GM23338 (cell line): Measurements from ENCODE around the gene GPR35. TPM values are rescaled to one million over a fixed set of nuclear protein-coding genes. Genes with fewer than 3 reads are reported as not detected.
A peak's percentile ranks its signal among the peaks of the same experiment; 100 is the strongest.

Experiments used
- ATAC-seq: fragments of 200-7000 bp; cut with Tn5 transposase; 3 replicates; pipeline ENCODE4 v1.9.1; 2020
- DNase-seq: peaks from one replicate; pipeline ENCODE4 v3.0.0-alpha.2; 2015; ENCODE audit warnings: low spot score
- H2AFZ ChIP-seq: fragments of 200-600 bp; sonication (generic); 2 replicates; pipeline ENCODE4 v1.8.0; 2016; ENCODE audit warnings: antibody characterized with exemption, mild to moderate bottlenecking, moderate library complexity
- H3F3A ChIP-seq: fragments of 200-600 bp; sonication (generic); replicated peaks from 2 replicates; pipeline ENCODE4 v1.8.0; 2017; ENCODE audit warnings: antibody characterized with exemption, mixed run types, low read depth
- H3K27ac ChIP-seq: fragments of 200-600 bp; sonication (generic); 2 replicates; pipeline ENCODE4 v1.6.1; 2016; ENCODE audit warnings: low read depth
- H3K27me3 ChIP-seq: fragments of 200-600 bp; sonication (generic); 2 replicates; pipeline ENCODE4 v1.8.0; 2016; ENCODE audit warnings: mild to moderate bottlenecking, mixed run types, moderate library complexity; ENCODE audit not compliant: insufficient read depth
- H3K36me3 ChIP-seq: fragments of 200-600 bp; sonication (generic); 2 replicates; pipeline ENCODE4 v1.8.0; 2016; ENCODE audit warnings: mild to moderate bottlenecking; ENCODE audit not compliant: insufficient read depth
- H3K4me1 ChIP-seq: fragments of 200-600 bp; sonication (generic); 2 replicates; pipeline ENCODE4 v1.8.0; 2016; ENCODE audit warnings: mild to moderate bottlenecking, moderate library complexity; ENCODE audit not compliant: insufficient read depth
- H3K4me2 ChIP-seq: fragments of 200-600 bp; sonication (generic); 2 replicates; pipeline ENCODE4 v1.7.1; 2017; ENCODE audit warnings: mixed run types
- H3K4me3 ChIP-seq: fragments of 200-600 bp; sonication (generic); 2 replicates; pipeline ENCODE4 v1.6.1; 2016; ENCODE audit warnings: mixed run types
- H3K79me2 ChIP-seq: fragments of 200-600 bp; sonication (generic); replicated peaks from 2 replicates; pipeline ENCODE4 v1.8.0; 2017; ENCODE audit warnings: mild to moderate bottlenecking; ENCODE audit not compliant: insufficient read depth
- H3K9me2 ChIP-seq: fragments of 200-600 bp; sonication (generic); 2 replicates; pipeline ENCODE4 v1.8.0; 2017; ENCODE audit not compliant: insufficient read depth
- H4K20me1 ChIP-seq: fragments of 200-600 bp; sonication (generic); replicated peaks from 2 replicates; pipeline ENCODE4 v1.8.0; 2017; ENCODE audit warnings: mild to moderate bottlenecking; ENCODE audit not compliant: insufficient read depth
- H3K27ac Mint-ChIP-seq: 2 replicates; pipeline ENCODE4 v1.8.0; 2020; ENCODE audit warnings: inconsistent platforms, mild to moderate bottlenecking, moderate library complexity, mixed read lengths
- H3K27me3 Mint-ChIP-seq: 3 replicates; pipeline ENCODE4 v1.8.0; 2022; ENCODE audit warnings: low read depth, mild to moderate bottlenecking, moderate library complexity, mixed read lengths, inconsistent platforms; ENCODE audit not compliant: insufficient read depth, poor library complexity
- H3K36me3 Mint-ChIP-seq: 3 replicates; pipeline ENCODE4 v1.8.0; 2021; ENCODE audit warnings: low read depth, mild to moderate bottlenecking, inconsistent platforms, moderate library complexity, mixed read lengths
- H3K4me1 Mint-ChIP-seq: 3 replicates; pipeline ENCODE4 v1.8.0; 2020; ENCODE audit warnings: mild to moderate bottlenecking, inconsistent platforms, mixed read lengths
- H3K4me3 Mint-ChIP-seq: 3 replicates; pipeline ENCODE4 v1.8.0; 2021; ENCODE audit warnings: moderate library complexity, mild to moderate bottlenecking, inconsistent platforms, mixed read lengths
- H3K9me3 Mint-ChIP-seq: 3 replicates; pipeline ENCODE4 v1.8.0; 2020; ENCODE audit warnings: moderate library complexity, mild to moderate bottlenecking, inconsistent platforms, mixed read lengths
- CREB1 ChIP-seq: fragments of 250-450 bp; sonication (Bioruptor Pico); IDR thresholded peaks from 2 replicates; pipeline ENCODE4 v1.5.0; 2020; ENCODE audit warnings: low read depth, mild to moderate bottlenecking, moderate library complexity
- CTCF ChIP-seq, 2 experiments: fragments of 200-600 bp in 1 of 2; sonication (generic) in 1 of 2; conservative IDR thresholded peaks; 2 replicates each; pipeline versions ENCODE4 v1.5.1 to v1.6.1; 2016 to 2017; ENCODE audit warnings: antibody characterized with exemption in 2 of 2, low read depth in 2 of 2, mild to moderate bottlenecking in 2 of 2, moderate library complexity in 1 of 2
- ETS1 ChIP-seq: IDR thresholded peaks from 2 replicates; pipeline ENCODE4 v1.6.1; 2016; ENCODE audit warnings: antibody characterized with exemption
- EZH2phosphoT487 ChIP-seq: fragments of 200-600 bp; sonication (generic); IDR thresholded peaks from one replicate; pipeline ENCODE4 v1.8.1; 2018; ENCODE audit warnings: antibody characterized with exemption; ENCODE audit not compliant: unreplicated experiment
- JUNB ChIP-seq: IDR thresholded peaks from one replicate; pipeline ENCODE4 v1.6.1; 2016; ENCODE audit warnings: antibody characterized with exemption; ENCODE audit not compliant: unreplicated experiment
- NANOG ChIP-seq: IDR thresholded peaks from 2 replicates; pipeline ENCODE4 v1.6.1; 2016; ENCODE audit warnings: antibody characterized with exemption, borderline replicate concordance
- STAT1 ChIP-seq: IDR thresholded peaks from one replicate; pipeline ENCODE4 v1.6.1; 2016; ENCODE audit warnings: antibody characterized with exemption; ENCODE audit not compliant: unreplicated experiment
- ZNF331 ChIP-seq: fragments of 250-450 bp; sonication (Bioruptor Pico); IDR thresholded peaks from 2 replicates; pipeline ENCODE4 v1.5.0; 2020; ENCODE audit warnings: low read depth, mild to moderate bottlenecking, moderate library complexity
- long read RNA-seq: library from polyadenylated mRNA; unstranded; transcript quantifications from one replicate; pipeline ENCODE4 v2.0.0, GENCODE V29; 2020; ENCODE audit not compliant: unreplicated experiment
- polyA plus RNA-seq: library from polyadenylated mRNA; unstranded; fragments of >200 nt; fragmentation: Nextera tagmentation; extraction: Ambion mirVana; gene quantifications from 2 replicates; pipeline ENCODE4 v1.2.1, GENCODE V29; 2016
- total RNA-seq: library from RNA; depleted of rRNA; stranded (reverse); fragments of >200 nt; shearing (Covaris generic); gene quantifications from 2 replicates; pipeline ENCODE4 v1.2.3, GENCODE V29; 2014; rRNA removed
- TF ChIP-seq, protein P1 (sequence below): IDR thresholded peaks from one replicate; pipeline ENCODE4 v1.6.1; 2018; ENCODE audit warnings: antibody characterized with exemption; ENCODE audit not compliant: unreplicated experiment
- TF ChIP-seq, protein P2 (sequence below): fragments of 250-450 bp; sonication (Bioruptor Pico); IDR thresholded peaks from 2 replicates; pipeline ENCODE4 v1.5.0; 2020; ENCODE audit warnings: mild to moderate bottlenecking, moderate library complexity

GPR35 gene
- total RNA-seq (0.39 TPM in 1 of 2 replicates, not detected in the other), polyA plus RNA-seq (0.21 TPM in 1 of 2 replicates, not detected in the other)
- long read RNA-seq, result 0 reads

DNA sequence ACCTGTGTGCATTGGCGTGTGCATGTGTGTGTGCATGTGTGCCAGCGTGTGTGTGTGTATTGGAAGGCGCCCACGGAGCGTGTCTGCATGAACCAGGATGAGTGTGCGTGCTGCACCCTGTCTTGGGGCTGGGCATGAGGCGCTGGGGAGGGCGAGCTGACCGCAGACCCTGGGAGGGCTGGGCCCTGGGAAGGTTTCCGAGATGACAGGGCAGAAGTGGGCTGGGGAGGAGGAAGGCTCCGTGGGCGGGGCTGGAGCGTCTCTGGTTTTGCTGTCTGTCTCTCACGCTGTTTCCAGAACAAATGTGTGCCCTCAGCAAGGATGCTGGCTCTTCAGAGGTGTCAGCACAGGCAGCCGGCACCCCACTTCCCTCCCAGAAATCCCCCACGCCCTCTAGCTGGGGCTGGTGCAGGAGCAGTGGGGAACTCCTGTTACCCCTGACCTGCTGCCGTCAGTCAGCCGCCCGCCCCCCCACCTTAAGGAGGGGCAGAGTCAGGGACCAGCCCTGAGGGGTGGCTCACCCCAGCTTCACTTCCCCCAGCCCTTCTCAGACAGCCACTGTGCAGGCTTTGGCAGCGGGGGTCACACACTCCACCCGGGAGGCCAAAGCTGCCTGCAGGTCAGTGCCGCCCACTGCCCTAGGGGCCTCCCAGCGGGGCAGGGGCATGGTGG lies at the start of gene GPR35:
Gene GPR35 (plus strand): TSS at position 531 of the 672 bp plus-strand sequence. CDS start 4,473 bp downstream, outside the sequence.
- no peaks in the 10 kb centered on the region for H3K4me1 ChIP-seq
- no peak within 1 kb of the TSS for H3K4me3 ChIP-seq
- Mint-ChIP-seq H3K27ac (no peak within 1 kb of the TSS), H3K9me3 (no peaks in the 10 kb centered on the region), H3K27me3 (peaks cover 9% of the 10 kb centered on the region), H3K4me1 (peaks cover 10% of the 10 kb centered on the region; the same call in 2 of the 3 replicates), H3K36me3 (no peaks in the 10 kb centered on the region), H3K4me3 (no peak within 1 kb of the TSS)
- no peak for DNase-seq
- H3K36me3 ChIP-seq, result no peaks in the 10 kb centered on the region
- H2AFZ ChIP-seq, result no peak within 1 kb of the TSS
- no peaks in the 10 kb centered on the region for H3K9me2 ChIP-seq
- H3K27ac ChIP-seq, result no peak within 1 kb of the TSS
- H4K20me1 ChIP-seq, result no peaks in the 10 kb centered on the region
- H3F3A ChIP-seq, result no peaks in the 10 kb centered on the region
- H3K27me3 ChIP-seq, result no peaks in the 10 kb centered on the region
- no peaks in the 10 kb centered on the region for H3K79me2 ChIP-seq
- no peak for TF ChIP-seq JUNB
- TF ChIP-seq, protein P1, sequence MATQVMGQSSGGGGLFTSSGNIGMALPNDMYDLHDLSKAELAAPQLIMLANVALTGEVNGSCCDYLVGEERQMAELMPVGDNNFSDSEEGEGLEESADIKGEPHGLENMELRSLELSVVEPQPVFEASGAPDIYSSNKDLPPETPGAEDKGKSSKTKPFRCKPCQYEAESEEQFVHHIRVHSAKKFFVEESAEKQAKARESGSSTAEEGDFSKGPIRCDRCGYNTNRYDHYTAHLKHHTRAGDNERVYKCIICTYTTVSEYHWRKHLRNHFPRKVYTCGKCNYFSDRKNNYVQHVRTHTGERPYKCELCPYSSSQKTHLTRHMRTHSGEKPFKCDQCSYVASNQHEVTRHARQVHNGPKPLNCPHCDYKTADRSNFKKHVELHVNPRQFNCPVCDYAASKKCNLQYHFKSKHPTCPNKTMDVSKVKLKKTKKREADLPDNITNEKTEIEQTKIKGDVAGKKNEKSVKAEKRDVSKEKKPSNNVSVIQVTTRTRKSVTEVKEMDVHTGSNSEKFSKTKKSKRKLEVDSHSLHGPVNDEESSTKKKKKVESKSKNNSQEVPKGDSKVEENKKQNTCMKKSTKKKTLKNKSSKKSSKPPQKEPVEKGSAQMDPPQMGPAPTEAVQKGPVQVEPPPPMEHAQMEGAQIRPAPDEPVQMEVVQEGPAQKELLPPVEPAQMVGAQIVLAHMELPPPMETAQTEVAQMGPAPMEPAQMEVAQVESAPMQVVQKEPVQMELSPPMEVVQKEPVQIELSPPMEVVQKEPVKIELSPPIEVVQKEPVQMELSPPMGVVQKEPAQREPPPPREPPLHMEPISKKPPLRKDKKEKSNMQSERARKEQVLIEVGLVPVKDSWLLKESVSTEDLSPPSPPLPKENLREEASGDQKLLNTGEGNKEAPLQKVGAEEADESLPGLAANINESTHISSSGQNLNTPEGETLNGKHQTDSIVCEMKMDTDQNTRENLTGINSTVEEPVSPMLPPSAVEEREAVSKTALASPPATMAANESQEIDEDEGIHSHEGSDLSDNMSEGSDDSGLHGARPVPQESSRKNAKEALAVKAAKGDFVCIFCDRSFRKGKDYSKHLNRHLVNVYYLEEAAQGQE, result no peak
- no peak for TF ChIP-seq NANOG
- no peak for TF ChIP-seq CTCF (conservative IDR thresholded peaks at IDR 0.05; ENCODE audit: low read depth in 2 of 2)
- TF ChIP-seq ETS1, result no peak
- no peak for TF ChIP-seq CREB1
- TF ChIP-seq, protein P2, sequence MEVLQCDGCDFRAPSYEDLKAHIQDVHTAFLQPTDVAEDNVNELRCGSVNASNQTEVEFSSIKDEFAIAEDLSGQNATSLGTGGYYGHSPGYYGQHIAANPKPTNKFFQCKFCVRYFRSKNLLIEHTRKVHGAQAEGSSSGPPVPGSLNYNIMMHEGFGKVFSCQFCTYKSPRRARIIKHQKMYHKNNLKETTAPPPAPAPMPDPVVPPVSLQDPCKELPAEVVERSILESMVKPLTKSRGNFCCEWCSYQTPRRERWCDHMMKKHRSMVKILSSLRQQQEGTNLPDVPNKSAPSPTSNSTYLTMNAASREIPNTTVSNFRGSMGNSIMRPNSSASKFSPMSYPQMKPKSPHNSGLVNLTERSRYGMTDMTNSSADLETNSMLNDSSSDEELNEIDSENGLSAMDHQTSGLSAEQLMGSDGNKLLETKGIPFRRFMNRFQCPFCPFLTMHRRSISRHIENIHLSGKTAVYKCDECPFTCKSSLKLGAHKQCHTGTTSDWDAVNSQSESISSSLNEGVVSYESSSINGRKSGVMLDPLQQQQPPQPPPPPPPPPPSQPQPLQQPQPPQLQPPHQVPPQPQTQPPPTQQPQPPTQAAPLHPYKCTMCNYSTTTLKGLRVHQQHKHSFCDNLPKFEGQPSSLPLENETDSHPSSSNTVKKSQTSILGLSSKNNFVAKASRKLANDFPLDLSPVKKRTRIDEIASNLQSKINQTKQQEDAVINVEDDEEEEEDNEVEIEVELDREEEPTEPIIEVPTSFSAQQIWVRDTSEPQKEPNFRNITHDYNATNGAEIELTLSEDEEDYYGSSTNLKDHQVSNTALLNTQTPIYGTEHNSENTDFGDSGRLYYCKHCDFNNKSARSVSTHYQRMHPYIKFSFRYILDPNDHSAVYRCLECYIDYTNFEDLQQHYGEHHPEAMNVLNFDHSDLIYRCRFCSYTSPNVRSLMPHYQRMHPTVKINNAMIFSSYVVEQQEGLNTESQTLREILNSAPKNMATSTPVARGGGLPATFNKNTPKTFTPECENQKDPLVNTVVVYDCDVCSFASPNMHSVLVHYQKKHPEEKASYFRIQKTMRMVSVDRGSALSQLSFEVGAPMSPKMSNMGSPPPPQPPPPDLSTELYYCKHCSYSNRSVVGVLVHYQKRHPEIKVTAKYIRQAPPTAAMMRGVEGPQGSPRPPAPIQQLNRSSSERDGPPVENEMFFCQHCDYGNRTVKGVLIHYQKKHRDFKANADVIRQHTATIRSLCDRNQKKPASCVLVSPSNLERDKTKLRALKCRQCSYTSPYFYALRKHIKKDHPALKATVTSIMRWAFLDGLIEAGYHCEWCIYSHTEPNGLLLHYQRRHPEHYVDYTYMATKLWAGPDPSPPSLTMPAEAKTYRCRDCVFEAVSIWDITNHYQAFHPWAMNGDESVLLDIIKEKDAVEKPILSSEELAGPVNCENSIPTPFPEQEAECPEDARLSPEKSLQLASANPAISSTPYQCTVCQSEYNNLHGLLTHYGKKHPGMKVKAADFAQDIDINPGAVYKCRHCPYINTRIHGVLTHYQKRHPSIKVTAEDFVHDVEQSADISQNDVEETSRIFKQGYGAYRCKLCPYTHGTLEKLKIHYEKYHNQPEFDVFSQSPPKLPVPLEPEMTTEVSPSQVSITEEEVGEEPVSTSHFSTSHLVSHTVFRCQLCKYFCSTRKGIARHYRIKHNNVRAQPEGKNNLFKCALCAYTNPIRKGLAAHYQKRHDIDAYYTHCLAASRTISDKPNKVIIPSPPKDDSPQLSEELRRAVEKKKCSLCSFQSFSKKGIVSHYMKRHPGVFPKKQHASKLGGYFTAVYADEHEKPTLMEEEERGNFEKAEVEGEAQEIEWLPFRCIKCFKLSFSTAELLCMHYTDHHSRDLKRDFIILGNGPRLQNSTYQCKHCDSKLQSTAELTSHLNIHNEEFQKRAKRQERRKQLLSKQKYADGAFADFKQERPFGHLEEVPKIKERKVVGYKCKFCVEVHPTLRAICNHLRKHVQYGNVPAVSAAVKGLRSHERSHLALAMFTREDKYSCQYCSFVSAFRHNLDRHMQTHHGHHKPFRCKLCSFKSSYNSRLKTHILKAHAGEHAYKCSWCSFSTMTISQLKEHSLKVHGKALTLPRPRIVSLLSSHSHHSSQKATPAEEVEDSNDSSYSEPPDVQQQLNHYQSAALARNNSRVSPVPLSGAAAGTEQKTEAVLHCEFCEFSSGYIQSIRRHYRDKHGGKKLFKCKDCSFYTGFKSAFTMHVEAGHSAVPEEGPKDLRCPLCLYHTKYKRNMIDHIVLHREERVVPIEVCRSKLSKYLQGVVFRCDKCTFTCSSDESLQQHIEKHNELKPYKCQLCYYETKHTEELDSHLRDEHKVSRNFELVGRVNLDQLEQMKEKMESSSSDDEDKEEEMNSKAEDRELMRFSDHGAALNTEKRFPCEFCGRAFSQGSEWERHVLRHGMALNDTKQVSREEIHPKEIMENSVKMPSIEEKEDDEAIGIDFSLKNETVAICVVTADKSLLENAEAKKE (CRISPR knock-in tag), result no peak
- TF ChIP-seq STAT1, result no peak
- TF ChIP-seq ZNF331, result no peak
- TF ChIP-seq EZH2phosphoT487, result no peak
- no peak within 1 kb of the TSS for H3K4me2 ChIP-seq
- peak; percentile 17; the same call in 2 of the 3 replicates for ATAC-seq
